Camera-type eye (tissue), 1 donor: ENCODE results near the gene PCDHGA5. TPM values are rescaled to one million over a fixed set of nuclear protein-coding genes. Genes with fewer than 3 reads are reported as not detected.

Source experiments
- total RNA-seq: library from RNA; depleted of rRNA; stranded (reverse); fragments of >200 nt; gene quantifications from one replicate; pipeline ENCODE4 v1.2.3, GENCODE V29; 2014

PCDHGA5 gene
- 10.6 TPM for total RNA-seq

DNA sequence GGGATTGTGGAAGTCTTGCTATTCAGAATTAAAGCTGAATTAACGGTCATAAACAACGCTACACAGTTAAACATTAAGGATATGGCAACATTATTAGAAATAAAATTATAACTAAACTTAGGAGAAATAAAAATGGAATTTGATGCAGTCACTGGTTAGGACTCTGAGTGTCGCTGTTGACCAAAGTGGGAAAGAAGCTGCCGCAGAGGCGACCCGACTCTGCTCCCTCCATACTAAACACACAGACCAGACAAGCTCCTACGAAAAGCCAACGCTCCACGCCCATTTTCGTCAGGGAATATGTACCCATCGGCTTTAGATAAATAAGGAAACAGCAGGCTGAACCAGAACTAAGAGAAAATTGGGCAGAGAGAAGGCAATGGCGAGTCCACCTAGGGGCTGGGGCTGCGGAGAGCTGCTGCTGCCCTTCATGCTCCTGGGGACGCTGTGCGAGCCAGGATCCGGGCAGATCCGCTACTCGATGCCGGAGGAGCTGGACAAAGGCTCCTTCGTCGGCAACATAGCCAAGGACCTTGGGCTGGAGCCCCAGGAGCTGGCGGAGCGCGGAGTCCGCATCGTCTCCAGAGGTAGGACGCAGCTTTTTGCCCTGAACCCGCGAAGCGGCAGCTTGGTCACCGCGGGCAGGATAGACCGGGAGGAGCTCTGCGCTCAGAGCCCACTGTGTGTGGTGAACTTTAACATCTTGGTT lies at the start of gene PCDHGA5:
TSS of gene PCDHGA5 (plus strand) at position 211 of the 709 bp plus-strand sequence. CDS start at position 380, 169 bp downstream.

DNA sequence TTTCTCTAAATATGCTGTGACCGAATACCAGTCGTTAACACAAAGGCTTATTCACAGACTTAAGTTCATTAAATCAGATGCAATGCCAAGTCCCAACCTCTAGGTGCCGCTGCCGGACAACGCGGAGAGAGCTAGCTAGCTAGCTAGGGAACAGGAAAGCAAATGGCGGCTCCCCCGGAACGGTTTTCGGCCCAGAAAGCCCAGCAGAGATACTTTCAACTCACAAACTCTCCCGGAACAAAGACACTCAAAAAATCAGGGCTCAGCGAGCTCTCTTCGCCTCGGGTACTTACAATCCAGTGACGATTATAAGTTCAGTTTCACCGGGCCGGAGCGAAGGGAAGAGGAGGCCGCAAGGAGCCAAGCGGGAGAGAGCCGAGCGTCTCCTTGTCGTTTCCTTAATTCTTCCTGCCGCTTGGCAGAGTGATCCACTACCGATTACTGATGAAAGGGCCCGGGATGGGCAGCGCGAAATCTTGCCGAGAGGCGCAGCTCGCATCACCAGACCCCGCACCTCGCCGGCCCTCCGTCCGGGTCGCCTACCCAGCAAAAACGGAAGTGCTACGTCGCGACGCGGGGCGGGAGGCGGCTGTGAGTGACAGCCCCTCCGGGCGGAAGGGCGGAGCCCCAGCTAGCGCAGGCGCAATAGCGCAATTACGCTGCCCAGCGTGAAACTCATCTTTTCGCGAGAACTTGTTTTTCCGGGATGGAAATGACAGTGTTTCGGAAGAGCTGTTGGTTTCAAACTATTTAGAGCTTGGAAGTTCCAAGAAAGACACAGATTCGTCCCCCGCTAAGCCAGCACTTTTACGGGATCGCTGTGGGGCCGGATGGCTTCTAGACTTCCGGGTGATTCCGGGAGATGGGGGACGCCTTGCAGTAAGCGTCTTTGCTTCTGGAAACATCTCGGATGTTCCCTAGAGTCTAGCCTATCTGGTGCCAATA lies 43.5 kb upstream of the PCDHGA5 start, which contains the start of gene TAF7:
TSS of gene TAF7 (minus strand) at position 560 of the 945 bp plus-strand sequence. CDS start 740 bp downstream, outside the sequence.

DNA sequence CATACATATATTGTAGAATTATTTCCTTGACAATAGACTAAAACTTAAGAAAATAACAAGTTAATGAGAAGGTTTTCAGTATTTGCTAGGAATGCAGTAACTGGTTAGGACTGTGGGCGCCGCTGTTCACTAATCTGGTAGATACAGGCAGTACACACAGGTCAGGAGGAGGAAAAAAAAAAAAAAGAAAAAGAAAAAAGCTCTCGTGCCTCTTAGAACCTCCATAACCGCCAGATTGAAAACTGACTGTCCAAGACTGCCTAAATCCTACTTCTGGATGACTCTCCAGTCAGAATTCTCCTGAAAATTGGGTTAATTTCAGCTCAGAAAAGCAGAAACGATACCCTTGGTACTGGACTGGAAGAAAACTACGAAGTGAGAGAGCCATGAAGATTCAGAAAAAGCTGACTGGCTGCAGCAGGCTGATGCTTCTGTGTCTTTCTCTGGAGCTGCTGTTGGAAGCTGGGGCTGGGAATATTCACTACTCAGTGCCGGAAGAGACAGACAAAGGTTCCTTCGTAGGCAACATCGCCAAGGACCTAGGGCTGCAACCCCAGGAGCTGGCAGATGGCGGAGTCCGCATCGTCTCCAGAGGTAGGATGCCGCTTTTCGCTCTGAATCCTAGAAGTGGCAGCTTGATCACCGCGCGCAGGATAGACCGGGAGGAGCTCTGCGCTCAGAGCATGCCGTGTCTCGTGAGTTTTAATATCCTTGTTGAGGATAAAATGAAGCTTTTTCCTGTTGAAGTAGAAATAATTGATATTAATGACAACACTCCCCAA lies 33.5 kb upstream of the PCDHGA5 start, which contains the start of gene PCDHGA1:
TSS of gene PCDHGA1 (plus strand) at position 216 of the 782 bp plus-strand sequence.

DNA sequence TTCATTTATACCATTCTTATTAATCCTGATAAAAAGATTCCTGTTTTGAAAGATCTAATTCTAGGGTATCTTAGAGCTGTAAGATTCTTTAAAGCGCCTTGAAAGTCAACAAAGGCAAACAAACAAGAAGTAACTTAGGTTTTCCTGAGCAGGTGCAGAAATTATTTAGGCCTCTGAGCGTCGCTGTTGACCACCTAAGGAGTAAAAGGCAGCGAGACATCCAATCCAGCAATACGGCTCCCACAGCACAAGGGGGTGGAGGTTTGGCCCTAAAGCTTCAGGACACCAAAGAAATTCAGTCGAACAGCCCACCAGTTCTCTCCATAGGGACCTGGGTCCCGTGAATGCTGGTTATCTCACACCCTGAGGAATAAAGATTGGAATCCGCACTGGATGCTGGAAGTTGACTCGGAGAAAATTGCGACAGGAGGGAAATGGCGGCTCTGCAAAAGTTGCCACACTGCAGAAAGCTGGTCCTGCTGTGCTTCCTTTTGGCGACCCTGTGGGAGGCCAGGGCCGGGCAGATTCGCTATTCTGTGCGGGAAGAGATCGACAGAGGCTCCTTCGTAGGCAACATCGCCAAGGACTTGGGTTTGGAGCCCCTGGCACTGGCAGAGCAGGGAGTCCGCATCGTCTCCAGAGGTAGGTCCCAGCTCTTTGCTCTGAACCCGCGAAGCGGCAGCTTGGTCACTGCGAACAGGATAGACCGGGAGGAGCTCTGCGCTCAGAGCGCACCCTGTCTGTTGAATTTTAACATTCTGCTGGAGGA lies 25.2 kb upstream of the PCDHGA5 start, which contains the start of gene PCDHGA2:
TSS of gene PCDHGA2 (plus strand) at position 223 of the 769 bp plus-strand sequence.

DNA sequence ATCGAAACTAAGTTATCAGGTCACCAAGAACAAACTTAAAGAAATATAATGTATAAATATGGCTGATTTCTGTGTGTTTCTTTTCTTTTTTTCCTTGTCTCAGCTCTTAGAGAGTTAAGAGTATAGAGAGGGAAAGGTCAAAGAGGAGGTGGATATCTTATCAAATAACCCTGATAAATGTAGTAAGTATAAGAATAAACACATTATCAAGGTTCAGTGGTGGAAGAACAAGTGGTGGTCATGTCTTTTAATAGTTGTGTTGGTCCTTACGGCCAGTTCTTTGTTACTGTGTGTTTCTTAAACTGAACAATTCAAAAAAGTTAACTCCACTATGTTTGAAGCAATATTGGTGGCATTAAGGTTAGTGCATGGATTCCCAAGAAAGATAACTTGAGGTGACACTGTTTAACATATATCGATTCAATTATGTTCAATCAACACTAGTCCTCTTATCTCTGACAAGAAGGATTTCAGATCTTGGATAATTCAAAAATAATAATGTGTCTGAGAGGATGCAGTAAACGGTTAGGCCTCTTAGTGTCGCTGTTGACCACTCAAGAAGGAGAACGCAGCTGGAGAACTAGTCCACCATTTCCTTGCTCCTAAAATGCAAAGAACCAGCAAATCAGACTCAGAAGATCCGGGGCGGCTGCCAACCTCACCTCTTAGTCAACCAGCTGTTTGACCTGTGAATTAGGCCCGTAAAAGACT lies 20.6 kb upstream of the PCDHGA5 start, which contains the start of gene PCDHGA3:
TSS of gene PCDHGA3 (plus strand) at position 588 of the 711 bp plus-strand sequence. CDS start 205 bp downstream, outside the sequence.

DNA sequence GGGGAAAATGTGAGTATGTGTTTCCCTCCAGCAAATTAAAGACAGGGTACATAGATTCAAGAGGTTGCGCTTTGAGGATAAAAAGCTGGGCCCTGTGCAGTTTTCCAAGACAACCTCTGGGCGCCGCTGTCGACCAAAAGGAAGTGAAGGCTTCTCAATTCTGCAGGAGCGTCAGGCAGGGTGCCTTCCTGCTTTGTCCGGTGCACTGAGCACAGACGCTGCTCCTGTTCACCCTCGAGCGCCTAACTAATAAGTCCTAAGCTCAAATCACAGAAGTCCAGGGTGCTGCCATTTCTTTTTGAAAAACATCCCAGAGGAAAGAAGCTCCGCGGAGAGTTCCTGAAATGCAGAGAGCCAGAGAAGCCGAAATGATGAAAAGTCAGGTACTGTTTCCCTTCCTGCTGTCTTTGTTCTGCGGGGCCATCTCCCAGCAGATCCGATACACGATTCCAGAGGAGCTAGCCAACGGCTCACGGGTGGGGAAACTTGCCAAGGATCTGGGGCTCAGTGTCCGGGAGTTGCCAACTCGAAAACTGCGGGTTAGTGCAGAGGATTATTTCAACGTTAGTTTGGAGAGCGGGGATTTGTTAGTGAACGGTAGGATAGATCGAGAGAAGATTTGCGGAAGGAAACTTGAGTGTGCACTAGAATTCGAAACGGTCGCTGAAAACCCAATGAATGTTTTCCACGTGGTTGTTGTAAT lies 13.9 kb upstream of the PCDHGA5 start, which contains the start of gene PCDHGB1:
TSS of gene PCDHGB1 (plus strand) at position 183 of the 703 bp plus-strand sequence. CDS start at position 345, 162 bp downstream.

DNA sequence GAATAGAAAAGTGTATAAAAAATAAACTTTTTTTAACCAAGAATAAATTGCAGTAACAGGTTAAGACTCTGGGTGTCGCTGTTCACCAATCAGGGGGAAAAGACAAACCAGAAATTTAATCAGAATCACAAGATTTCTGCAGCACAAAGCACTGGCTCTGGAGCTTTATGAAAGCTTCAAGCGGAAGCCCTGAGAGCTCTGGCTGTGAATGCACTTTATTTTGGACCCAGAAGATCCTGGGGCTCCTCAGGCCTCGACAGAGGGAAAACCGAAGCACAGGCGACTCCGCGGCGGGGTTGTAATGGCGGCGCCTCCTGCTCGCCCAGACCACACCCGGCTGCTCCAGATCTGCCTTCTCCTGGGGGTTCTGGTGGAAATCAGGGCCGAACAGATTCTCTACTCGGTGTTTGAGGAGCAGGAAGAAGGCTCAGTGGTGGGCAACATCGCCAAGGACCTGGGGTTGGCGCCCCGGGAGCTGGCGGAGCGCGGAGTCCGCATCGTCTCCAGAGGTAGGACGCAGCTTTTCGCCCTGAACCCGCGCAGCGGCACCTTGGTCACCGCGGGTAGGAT lies 9.0 kb upstream of the PCDHGA5 start, which contains the start of gene PCDHGA4:
TSS of gene PCDHGA4 (plus strand) at position 122 of the 570 bp plus-strand sequence. CDS start at position 209, 87 bp downstream.

DNA sequence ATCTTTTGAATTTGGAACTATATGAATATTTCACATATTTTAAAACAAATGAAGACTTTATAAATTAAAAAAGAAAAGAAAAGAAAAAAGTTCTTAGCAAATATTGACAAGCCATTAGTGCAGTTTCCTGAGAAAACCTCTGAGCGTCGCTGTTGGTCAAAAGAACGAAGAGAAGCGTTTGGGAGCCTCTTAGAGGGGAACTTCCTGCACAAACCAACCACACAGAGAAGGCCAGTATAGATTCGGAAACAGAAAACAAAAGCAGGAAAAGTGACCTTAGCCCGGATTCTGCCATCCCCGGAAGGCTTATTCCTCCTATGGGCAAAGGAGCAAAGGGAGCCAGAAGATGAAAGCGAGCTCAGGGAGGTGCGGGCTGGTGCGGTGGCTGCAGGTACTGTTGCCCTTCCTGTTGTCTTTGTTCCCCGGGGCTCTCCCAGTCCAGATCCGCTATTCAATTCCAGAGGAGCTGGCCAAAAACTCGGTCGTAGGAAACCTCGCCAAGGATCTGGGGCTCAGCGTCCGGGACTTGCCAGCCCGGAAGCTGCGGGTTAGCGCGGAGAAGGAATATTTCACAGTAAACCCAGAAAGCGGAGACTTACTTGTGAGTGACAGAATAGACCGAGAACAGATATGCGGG lies 4.1 kb upstream of the PCDHGA5 start, which contains the start of gene PCDHGB2:
TSS of gene PCDHGB2 (plus strand) at position 205 of the 637 bp plus-strand sequence. CDS start at position 347, 142 bp downstream.

DNA sequence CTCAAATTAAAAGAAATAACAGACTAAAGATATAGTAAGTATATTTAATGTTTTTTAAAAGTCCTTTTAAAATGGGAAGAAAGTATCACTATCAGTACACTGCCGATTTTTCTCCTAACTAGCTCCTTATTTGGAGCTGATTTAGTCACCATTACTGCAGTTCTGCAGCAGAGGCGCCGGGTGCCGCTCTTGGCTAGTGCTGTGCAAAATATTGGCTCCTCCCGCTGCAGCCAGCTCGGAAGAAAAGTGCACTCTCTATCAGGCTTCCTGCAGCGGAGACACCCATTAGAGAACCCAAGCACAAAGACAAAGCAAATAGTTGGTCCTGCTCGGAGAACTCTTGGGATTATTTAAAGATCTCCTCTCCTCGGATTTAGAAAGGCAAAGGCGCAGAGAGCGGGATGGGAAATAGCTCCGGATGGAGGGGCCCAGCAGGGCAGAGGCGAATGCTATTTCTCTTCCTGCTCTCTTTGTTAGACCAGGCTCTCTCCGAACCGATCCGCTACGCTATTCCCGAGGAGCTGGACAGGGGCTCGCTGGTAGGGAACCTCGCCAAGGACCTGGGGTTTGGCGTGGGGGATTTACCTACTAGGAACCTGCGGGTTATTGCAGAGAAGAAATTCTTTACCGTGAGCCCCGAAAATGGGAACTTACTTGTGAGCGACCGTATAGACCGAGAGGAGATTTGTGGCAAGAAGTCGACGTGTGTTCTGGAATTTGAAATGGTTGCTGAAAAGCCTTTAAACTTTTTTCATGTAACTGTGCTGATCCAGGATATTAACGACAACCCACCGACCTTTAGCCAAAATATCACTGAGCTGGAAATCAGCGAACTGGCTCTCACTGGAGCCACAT lies 6.3 kb downstream of the PCDHGA5 start, which contains the start of gene PCDHGB3:
TSS of gene PCDHGB3 (plus strand) at position 249 of the 855 bp plus-strand sequence. CDS start at position 402, 153 bp downstream.

DNA sequence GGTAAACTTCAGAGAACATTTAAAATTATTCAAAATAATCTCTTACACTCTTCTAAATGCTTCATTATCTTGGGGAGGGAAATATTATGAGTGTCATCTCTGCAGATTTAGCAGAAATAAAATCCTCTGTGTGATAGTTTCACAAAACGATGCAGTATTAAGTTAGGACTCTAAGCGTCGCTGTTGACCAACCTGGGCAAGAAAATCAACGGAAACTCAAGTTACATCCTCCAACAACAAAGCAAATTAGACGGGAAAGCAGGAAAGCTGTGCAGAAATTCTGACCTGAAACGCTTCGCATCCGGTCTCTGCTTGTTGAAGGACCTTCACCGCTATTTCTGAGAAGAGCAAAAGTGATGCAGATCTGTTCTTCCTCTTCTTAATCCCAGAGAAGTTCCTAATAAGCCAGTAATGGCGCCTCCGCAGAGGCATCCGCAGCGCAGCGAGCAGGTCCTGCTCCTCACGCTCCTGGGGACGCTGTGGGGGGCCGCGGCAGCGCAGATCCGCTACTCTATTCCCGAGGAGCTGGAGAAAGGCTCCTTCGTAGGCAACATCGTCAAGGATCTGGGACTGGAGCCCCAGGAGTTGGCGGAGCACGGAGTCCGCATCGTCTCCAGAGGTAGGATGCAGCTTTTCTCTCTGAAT lies 9.8 kb downstream of the PCDHGA5 start, which contains the start of gene PCDHGA6:
TSS of gene PCDHGA6 (plus strand) at position 219 of the 645 bp plus-strand sequence. CDS start at position 412, 193 bp downstream.

DNA sequence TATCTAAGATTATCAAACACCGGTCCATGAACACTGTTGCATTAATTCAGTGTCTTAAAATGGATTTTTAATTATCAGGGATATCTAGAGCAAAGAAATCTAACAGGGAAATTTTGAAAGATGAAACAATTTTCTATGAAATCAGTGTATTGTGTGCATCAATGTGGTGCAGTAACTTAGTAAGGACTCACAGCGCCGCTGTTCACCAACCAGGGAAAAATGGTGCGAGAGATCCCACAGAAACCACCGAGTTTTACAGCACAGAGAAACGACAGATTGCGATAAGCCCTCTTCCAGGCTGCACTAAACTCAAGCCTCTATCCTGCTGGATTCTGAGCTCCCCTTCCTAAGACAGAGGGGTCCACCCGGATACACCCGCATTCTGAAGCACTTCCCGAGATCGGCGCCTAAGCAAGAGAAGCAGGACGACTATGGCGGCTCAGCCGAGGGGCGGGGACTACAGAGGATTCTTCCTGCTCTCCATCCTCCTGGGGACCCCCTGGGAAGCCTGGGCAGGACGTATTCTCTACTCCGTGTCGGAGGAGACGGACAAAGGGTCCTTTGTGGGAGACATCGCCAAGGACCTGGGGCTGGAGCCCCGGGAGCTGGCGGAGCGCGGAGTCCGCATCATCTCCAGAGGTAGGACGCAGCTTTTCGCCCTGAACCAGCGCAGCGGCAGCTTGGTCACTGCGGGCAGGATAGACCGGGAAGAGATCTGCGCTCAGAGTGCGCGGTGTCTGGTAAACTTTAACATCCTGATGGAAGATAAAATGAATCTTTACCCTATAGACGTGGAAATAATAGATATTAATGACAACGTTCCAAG lies 18.7 kb downstream of the PCDHGA5 start, which contains the start of gene PCDHGA7:
TSS of gene PCDHGA7 (plus strand) at position 274 of the 826 bp plus-strand sequence. CDS start at position 432, 158 bp downstream.

DNA sequence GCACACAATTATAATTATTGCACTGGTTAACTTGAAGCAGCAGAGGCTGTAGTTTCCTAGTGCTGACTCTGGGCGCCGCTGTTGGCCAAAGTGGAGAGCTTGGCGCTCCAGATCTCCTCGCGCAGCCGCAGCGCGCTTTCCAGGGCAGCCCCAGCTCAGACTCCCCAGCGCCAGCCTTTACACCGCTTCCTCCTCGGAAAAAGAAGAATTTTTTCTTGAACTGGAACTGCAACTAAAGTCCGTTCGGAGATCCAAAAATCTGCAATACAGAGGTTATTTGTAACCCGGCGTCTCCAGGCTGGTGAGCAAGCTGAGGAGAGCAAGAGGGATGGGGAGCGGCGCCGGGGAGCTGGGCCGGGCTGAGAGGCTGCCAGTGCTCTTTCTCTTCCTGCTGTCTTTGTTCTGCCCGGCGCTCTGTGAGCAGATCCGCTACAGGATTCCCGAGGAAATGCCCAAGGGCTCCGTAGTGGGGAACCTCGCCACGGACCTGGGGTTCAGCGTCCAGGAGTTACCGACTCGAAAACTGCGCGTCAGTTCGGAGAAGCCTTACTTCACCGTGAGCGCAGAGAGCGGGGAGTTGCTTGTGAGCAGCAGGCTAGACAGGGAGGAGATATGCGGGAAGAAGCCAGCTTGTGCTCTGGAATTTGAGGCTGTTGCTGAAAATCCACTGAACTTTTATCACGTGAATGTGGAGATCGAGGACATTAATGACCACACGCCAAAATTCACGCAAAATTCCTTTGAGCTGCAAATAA lies 23.8 kb downstream of the PCDHGA5 start, which contains the start of gene PCDHGB4:
TSS of gene PCDHGB4 (plus strand) at position 142 of the 755 bp plus-strand sequence. CDS start at position 329, 187 bp downstream.

DNA sequence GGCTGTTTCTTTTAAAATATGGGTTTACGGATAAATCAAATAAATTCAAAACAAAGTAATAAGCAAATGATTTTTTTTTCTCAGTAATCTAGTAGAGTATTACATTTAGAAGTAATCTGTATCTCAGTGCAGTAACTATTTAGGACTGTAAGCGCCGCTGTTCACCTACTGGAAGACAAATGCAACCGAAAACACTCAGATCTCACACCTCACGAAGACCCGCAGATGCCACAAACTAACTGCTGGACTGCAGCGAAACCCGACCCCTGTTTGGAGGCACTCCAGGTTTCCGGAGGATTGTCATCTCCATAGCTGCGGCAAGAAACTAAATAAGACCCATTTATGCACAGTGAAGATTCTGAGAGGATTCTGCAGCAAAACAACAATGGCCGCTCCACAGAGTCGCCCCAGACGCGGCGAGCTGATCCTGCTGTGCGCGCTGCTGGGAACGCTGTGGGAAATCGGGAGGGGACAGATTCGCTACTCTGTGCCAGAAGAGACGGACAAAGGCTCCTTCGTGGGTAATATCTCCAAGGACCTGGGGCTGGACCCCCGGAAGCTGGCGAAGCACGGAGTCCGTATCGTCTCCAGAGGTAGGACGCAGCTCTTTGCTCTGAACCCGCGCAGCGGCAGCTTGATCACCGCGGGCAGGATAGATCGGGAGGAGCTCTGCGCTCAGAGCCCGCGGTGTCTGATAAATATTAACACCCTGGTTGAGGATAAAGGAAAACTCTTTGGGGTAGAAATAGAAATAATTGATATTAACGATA lies 28.7 kb downstream of the PCDHGA5 start, which contains the start of gene PCDHGA8:
TSS of gene PCDHGA8 (plus strand) at position 205 of the 770 bp plus-strand sequence. CDS start at position 386, 181 bp downstream.

